Testis (tissue), 2 donors: ENCODE results near the gene MIB1.

ENCODE experiments used
- POLR2A ChIP-seq: fragments of 450-650 bp; IDR thresholded peaks from one replicate; pipeline ENCODE4 v1.6.1; 2017; ENCODE audit warnings: antibody characterized with exemption, mild to moderate bottlenecking, moderate library complexity
- TF ChIP-seq, protein P1 (sequence below), 3 experiments: fragments of 450-650 bp in 2 of 3; fragments of 200-600 bp in 1 of 3; sonication (generic) in 1 of 3; IDR thresholded peaks; one replicate each; pipeline ENCODE4 v1.5.1; 2016 to 2019; ENCODE audit warnings: antibody characterized with exemption in 3 of 3, mild to moderate bottlenecking in 2 of 3, moderate library complexity in 1 of 3

DNA sequence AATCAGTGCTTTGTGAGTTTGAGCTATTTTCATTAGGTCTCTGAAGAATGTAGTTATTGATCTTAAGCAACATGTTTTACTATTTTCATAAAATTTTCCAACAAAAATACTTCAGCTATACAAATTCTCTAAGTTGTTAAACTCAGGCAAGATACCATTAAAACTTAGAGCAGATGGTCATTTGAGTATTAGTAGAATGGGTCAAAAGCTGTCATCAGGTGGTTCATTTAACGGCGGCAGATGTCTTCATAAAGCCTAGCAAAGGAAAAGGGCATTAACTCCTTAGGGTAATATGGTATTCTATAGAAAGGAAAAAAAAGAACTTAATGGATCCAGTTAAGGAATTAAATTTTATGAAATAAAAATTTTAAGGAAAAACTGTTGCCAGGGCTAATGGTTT, 19.2 kb downstream of the MIB1 start:
- TF ChIP-seq POLR2A, result no peak
- TF ChIP-seq, protein P1, sequence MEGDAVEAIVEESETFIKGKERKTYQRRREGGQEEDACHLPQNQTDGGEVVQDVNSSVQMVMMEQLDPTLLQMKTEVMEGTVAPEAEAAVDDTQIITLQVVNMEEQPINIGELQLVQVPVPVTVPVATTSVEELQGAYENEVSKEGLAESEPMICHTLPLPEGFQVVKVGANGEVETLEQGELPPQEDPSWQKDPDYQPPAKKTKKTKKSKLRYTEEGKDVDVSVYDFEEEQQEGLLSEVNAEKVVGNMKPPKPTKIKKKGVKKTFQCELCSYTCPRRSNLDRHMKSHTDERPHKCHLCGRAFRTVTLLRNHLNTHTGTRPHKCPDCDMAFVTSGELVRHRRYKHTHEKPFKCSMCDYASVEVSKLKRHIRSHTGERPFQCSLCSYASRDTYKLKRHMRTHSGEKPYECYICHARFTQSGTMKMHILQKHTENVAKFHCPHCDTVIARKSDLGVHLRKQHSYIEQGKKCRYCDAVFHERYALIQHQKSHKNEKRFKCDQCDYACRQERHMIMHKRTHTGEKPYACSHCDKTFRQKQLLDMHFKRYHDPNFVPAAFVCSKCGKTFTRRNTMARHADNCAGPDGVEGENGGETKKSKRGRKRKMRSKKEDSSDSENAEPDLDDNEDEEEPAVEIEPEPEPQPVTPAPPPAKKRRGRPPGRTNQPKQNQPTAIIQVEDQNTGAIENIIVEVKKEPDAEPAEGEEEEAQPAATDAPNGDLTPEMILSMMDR (IDR thresholded peaks at IDR 0.05), result no peak
